MV-4-11 (cell line): ENCODE results near the gene DNMT3L.
"Not testable (repeated sequence)": the region's sequence is repeated elsewhere in the genome, so short reads cannot be mapped to it uniquely, and the experiment has no call there.

ENCODE experiments used
- DNase-seq: peaks from one replicate; lab custom pipeline; 2025; lab: John Stamatoyannopoulos, UW

Gene DNMT3L

DNA sequence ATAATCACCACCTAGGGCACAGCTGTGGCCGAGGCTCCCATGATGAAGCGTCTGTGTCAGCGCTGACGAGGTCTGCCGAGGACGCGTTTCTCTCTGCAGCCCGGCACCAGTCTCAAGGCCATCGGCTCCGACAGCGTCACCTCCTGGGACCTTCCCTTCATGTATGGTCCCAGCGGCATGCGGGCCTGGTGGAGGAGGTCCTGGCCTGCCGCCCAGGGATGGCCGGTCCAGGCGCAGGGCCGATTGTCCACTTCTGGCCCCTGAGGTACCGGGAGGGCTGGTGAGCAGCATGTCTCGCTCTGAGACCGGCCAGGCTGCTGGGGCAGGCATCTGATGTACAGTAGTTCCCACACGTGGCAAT is 64.6 kb downstream of the DNMT3L start:
- not testable (repeated sequence) for DNase-seq
